GM20431 (cell line): ENCODE measurements around the gene LRP5.
"Not testable (repeated sequence)": the region's sequence is repeated elsewhere in the genome, so short reads cannot be mapped to it uniquely, and the experiment has no call there.

Source experiments
- in situ Hi-C: fragments of 300-500 bp; cut with MseI, MboI; formaldehyde crosslinking; loops from one replicate; pipeline ENCODE4 v1.15.0; 2020; ENCODE audit warnings: low sequenced_read_pairs; ENCODE audit not compliant: unreplicated experiment

The LRP5 gene

GRCh38 chr11:68450711-68451110, 138.3 kb downstream of the LRP5 start:
- in situ Hi-C loops, result no loop called here

GRCh38 chr11:68454767-68455166, 142.4 kb downstream of the LRP5 start:
- in situ Hi-C loops, result no loop called here

- in situ Hi-C loops, result no loop called here
Measured at GRCh38 chr11:68455485-68455884, 143.1 kb downstream of the LRP5 start.

GRCh38 chr11:68457216-68457897, 145.0 kb downstream of the LRP5 start:
- in situ Hi-C loops, result no loop called here

GRCh38 chr11:68457898-68458249, 145.5 kb downstream of the LRP5 start:
- in situ Hi-C loops, result no loop called here

- in situ Hi-C loops, result not testable (repeated sequence)
Measured at GRCh38 chr11:68458340-68458739, 145.9 kb downstream of the LRP5 start.

GRCh38 chr11:68459886-68460740, 147.7 kb downstream of the LRP5 start:
- in situ Hi-C loops, result no loop called here

GRCh38 chr11:68460741-68461574, 148.6 kb downstream of the LRP5 start, which contains the start of gene PPP6R3:
Gene PPP6R3, plus strand, starts transcription at chr11:68460752. Its CDS starts 76,913 bp downstream, at chr11:68537665.
- in situ Hi-C loops, result no loop called here

- in situ Hi-C loops, result no loop called here
Measured at GRCh38 chr11:68461575-68461917, 149.2 kb downstream of the LRP5 start.

- in situ Hi-C loops, result no loop called here
Measured at GRCh38 chr11:68463714-68464113, 151.3 kb downstream of the LRP5 start.

GRCh38 chr11:68467201-68467834, 154.9 kb downstream of the LRP5 start:
- in situ Hi-C loops, result no loop called here

GRCh38 chr11:68468217-68468828, 155.9 kb downstream of the LRP5 start:
- in situ Hi-C loops, result no loop called here

- in situ Hi-C loops, result no loop called here
Measured at GRCh38 chr11:68469122-68469521, 156.7 kb downstream of the LRP5 start.

- in situ Hi-C loops, result no loop called here
Measured at GRCh38 chr11:68469642-68470041, 157.3 kb downstream of the LRP5 start.

GRCh38 chr11:68470304-68470811, 158.0 kb downstream of the LRP5 start:
- in situ Hi-C loops, result no loop called here

- in situ Hi-C loops, result no loop called here
Measured at GRCh38 chr11:68471360-68472340, 159.3 kb downstream of the LRP5 start.

- in situ Hi-C loops, result no loop called here
Measured at GRCh38 chr11:68472778-68473177, 160.4 kb downstream of the LRP5 start.

- in situ Hi-C loops, result no loop called here
Measured at GRCh38 chr11:68473693-68474092, 161.3 kb downstream of the LRP5 start.
